GM12801 (cell line): ENCODE measurements around the gene ZNF780A.

ENCODE experiments used
- CTCF ChIP-seq: IDR thresholded peaks from one replicate; pipeline ENCODE4 v1.5.1; 2011; ENCODE audit warnings: control low read depth; ENCODE audit not compliant: insufficient read length; ENCODE audit errors: extremely low read depth

Gene ZNF780A

GRCh38 chr19:40128991-40129390 is 38.2 kb upstream of the ZNF780A start:
- TF ChIP-seq CTCF, result no peak

- no peak for TF ChIP-seq CTCF
Observed at GRCh38 chr19:40119380-40119779, 28.6 kb upstream of the ZNF780A start.

GRCh38 chr19:40116075-40116474 is 25.3 kb upstream of the ZNF780A start:
- TF ChIP-seq CTCF, result no peak

GRCh38 chr19:40110570-40110969 is 19.8 kb upstream of the ZNF780A start:
- TF ChIP-seq CTCF, result no peak

- no peak for TF ChIP-seq CTCF
Observed at GRCh38 chr19:40104754-40105153, 14.0 kb upstream of the ZNF780A start.

- no peak for TF ChIP-seq CTCF
Observed at GRCh38 chr19:40103600-40103999, 12.9 kb upstream of the ZNF780A start.

GRCh38 chr19:40101813-40102212 is 11.1 kb upstream of the ZNF780A start:
- TF ChIP-seq CTCF, result no peak

GRCh38 chr19:40093416-40093815 is 2.7 kb upstream of the ZNF780A start:
- TF ChIP-seq CTCF, result no peak
